Measurements from ENCODE around the gene DGKH.

DNA sequence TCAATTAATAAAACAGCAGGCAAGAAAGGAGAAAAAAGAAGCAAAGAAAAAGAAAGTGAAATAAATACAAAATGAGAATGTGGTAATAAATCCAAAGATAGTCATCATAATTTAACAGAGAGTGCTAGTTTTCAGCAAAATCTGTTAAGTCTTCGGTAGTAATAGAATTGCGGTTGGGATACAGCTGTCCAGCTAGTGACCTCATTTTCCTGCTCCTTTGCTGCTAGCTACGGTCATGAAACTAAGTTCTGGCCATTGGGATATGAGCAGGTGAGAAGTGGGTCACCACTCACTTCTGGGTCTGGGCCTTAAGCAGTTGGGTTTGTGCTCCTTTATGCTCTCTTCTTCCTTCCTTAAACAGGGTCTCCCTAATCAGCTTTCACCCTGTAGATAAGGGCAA, 11.7 kb upstream of the DGKH start:
- TF ChIP-seq, protein P1, sequence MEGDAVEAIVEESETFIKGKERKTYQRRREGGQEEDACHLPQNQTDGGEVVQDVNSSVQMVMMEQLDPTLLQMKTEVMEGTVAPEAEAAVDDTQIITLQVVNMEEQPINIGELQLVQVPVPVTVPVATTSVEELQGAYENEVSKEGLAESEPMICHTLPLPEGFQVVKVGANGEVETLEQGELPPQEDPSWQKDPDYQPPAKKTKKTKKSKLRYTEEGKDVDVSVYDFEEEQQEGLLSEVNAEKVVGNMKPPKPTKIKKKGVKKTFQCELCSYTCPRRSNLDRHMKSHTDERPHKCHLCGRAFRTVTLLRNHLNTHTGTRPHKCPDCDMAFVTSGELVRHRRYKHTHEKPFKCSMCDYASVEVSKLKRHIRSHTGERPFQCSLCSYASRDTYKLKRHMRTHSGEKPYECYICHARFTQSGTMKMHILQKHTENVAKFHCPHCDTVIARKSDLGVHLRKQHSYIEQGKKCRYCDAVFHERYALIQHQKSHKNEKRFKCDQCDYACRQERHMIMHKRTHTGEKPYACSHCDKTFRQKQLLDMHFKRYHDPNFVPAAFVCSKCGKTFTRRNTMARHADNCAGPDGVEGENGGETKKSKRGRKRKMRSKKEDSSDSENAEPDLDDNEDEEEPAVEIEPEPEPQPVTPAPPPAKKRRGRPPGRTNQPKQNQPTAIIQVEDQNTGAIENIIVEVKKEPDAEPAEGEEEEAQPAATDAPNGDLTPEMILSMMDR (IDR thresholded peaks at IDR 0.05; ENCODE audit: low read depth, low read length, poor library complexity, severe bottlenecking) = no peak
- TF ChIP-seq EZH2phosphoT487 (IDR thresholded peaks at IDR 0.05; ENCODE audit: borderline replicate concordance, low read length) = no peak
